ENCODE results near the gene ACTMAP. TPM values are rescaled to one million over a fixed set of nuclear protein-coding genes. Genes with fewer than 3 reads are reported as not detected.

The ACTMAP gene
- total RNA-seq, 1 donor from 2014 or later: 24.6 TPM

GRCh38 chr19:40739871-40740703, 10.2 kb downstream of the ACTMAP start:
- Mint-ChIP-seq H3K4me3 (ENCODE audit: unreplicated experiment) (no peak overlapping the region), H3K4me1 (ENCODE audit: unreplicated experiment) (no peaks in the 10 kb centered on the region), H3K36me3 (ENCODE audit: low read depth, unreplicated experiment) (peaks cover 20% of the 10 kb centered on the region), H3K9me3 (ENCODE audit: unreplicated experiment) (no peaks in the 10 kb centered on the region), H3K27ac (ENCODE audit: unreplicated experiment) (no peak overlapping the region), H3K27me3 (ENCODE audit: unreplicated experiment) (peaks cover 7% of the 10 kb centered on the region)
- no peak for DNase-seq (ENCODE audit: low spot score)
- no peak for TF ChIP-seq CTCF (IDR thresholded peaks at IDR 0.05; ENCODE audit: unreplicated experiment)

- Mint-ChIP-seq H3K4me1 (ENCODE audit: unreplicated experiment) (no peaks in the 10 kb centered on the region), H3K36me3 (ENCODE audit: low read depth, unreplicated experiment) (peaks cover 22% of the 10 kb centered on the region), H3K27me3 (ENCODE audit: unreplicated experiment) (peaks cover 7% of the 10 kb centered on the region), H3K4me3 (ENCODE audit: unreplicated experiment) (peak overlapping the region; percentile 47), H3K9me3 (ENCODE audit: unreplicated experiment) (no peaks in the 10 kb centered on the region), H3K27ac (ENCODE audit: unreplicated experiment) (no peak overlapping the region)
- no peak for TF ChIP-seq CTCF (IDR thresholded peaks at IDR 0.05; ENCODE audit: unreplicated experiment)
- DNase-seq (ENCODE audit: low spot score): no peak
These were observed 11.0 kb downstream of the ACTMAP start for GRCh38 chr19:40739030-40739839.

- no peak overlapping the region for H3K27ac Mint-ChIP-seq (ENCODE audit: unreplicated experiment)
- peaks cover 38% of the 10 kb centered on the region for H3K36me3 Mint-ChIP-seq (ENCODE audit: low read depth, unreplicated experiment)
- no peaks in the 10 kb centered on the region for H3K4me1 Mint-ChIP-seq (ENCODE audit: unreplicated experiment)
- no peak for DNase-seq (ENCODE audit: low spot score)
- H3K27me3 Mint-ChIP-seq (ENCODE audit: unreplicated experiment): peaks cover 7% of the 10 kb centered on the region
- TF ChIP-seq CTCF (IDR thresholded peaks at IDR 0.05; ENCODE audit: unreplicated experiment): no peak
- no peak overlapping the region for H3K4me3 Mint-ChIP-seq (ENCODE audit: unreplicated experiment)
- no peaks in the 10 kb centered on the region for H3K9me3 Mint-ChIP-seq (ENCODE audit: unreplicated experiment)
These were observed 13.1 kb downstream of the ACTMAP start for GRCh38 chr19:40737102-40737644.

- TF ChIP-seq CTCF (IDR thresholded peaks at IDR 0.05; ENCODE audit: unreplicated experiment): no peak
- Mint-ChIP-seq H3K9me3 (ENCODE audit: unreplicated experiment) (no peaks in the 10 kb centered on the region), H3K27ac (ENCODE audit: unreplicated experiment) (no peak overlapping the region), H3K4me3 (ENCODE audit: unreplicated experiment) (no peak overlapping the region), H3K27me3 (ENCODE audit: unreplicated experiment) (peaks cover 4% of the 10 kb centered on the region), H3K4me1 (ENCODE audit: unreplicated experiment) (no peaks in the 10 kb centered on the region), H3K36me3 (ENCODE audit: low read depth, unreplicated experiment) (peaks cover 38% of the 10 kb centered on the region)
- no peak for DNase-seq (ENCODE audit: low spot score)
These were observed 13.6 kb downstream of the ACTMAP start for GRCh38 chr19:40736661-40737060.

Measured in endothelial cell (in vitro differentiated cells).